ENCODE measurements around the gene LMBR1L. TPM values are rescaled to one million over a fixed set of nuclear protein-coding genes. Genes with fewer than 3 reads are reported as not detected.

LMBR1L gene
- total RNA-seq, 1 donor from 2014 or later: 160 TPM

DNA sequence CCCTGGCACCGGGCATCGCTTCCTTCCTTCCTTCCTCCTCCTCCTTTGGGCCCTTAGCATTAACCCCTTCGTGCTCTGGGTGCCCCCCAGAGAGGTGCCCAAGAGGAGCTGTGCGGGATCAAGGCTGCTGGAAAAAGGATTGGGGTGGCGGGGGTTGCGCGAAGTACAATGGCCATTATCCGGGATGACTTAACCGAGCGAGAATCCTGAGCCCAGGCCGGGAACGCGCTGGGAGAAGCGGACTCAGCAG, 18.9 kb downstream of the LMBR1L start:
- TF ChIP-seq, protein P1, sequence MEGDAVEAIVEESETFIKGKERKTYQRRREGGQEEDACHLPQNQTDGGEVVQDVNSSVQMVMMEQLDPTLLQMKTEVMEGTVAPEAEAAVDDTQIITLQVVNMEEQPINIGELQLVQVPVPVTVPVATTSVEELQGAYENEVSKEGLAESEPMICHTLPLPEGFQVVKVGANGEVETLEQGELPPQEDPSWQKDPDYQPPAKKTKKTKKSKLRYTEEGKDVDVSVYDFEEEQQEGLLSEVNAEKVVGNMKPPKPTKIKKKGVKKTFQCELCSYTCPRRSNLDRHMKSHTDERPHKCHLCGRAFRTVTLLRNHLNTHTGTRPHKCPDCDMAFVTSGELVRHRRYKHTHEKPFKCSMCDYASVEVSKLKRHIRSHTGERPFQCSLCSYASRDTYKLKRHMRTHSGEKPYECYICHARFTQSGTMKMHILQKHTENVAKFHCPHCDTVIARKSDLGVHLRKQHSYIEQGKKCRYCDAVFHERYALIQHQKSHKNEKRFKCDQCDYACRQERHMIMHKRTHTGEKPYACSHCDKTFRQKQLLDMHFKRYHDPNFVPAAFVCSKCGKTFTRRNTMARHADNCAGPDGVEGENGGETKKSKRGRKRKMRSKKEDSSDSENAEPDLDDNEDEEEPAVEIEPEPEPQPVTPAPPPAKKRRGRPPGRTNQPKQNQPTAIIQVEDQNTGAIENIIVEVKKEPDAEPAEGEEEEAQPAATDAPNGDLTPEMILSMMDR (IDR thresholded peaks at IDR 0.05; ENCODE audit: unreplicated experiment): no peak
- Mint-ChIP-seq H3K4me1 (peaks cover 34% of the 10 kb centered on the region), H3K36me3 (peaks cover 12% of the 10 kb centered on the region), H3K27me3 (ENCODE audit: low read depth) (peaks cover 89% of the 10 kb centered on the region), H3K9me3 (no peaks in the 10 kb centered on the region), H3K4me3 (peak overlapping the region; percentile 10), H3K27ac (no peak overlapping the region)
- DNase-seq (ENCODE audit: low spot score in 2 of 2, unreplicated experiment in 2 of 2): no peak

DNA sequence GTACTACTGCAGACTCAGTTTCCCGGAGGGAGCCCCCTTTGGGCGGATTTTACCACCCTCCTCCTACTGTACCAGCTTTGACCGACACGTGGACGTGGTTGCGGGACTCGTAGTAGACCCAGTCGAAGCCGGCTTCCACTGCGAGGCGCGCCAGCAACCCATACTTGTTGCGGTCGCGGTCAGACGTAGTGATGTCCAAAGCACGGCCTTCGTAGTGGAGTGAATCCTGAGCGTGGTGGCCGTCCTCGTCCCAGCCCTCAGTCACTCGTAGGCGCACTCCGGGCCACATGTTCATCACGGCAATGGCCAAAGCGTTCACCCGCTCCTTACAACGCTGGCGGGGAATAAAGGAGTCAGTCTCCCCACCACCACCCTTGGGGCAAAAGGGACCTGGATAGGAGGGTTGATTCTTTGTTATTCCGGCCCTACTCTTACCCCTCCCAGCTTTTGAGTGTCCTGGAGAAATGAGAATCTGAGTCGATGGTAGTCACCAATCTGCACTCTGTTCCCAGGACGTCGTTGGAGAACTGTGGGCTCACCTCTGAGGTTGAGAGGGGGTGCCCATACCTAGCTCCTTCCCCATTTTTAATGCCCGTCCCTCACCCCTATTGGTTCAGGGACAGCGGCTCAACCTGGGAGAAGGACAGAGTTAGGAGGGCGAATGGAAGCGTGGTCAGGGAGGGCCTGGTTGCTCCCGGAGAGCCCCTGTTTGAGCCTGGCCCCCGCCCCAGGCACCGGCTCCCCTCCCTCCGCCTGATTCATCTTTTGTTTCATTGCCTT, 19.4 kb downstream of the LMBR1L start:
- Mint-ChIP-seq H3K27ac (no peak overlapping the region), H3K9me3 (no peaks in the 10 kb centered on the region), H3K4me3 (peak overlapping the region; percentile 13), H3K36me3 (peaks cover 9% of the 10 kb centered on the region), H3K27me3 (ENCODE audit: low read depth) (peaks cover 92% of the 10 kb centered on the region), H3K4me1 (peaks cover 34% of the 10 kb centered on the region)
- DNase-seq (ENCODE audit: low spot score in 2 of 2, unreplicated experiment in 2 of 2): no peak
- TF ChIP-seq, protein P1 (IDR thresholded peaks at IDR 0.05; ENCODE audit: unreplicated experiment): no peak

DNA sequence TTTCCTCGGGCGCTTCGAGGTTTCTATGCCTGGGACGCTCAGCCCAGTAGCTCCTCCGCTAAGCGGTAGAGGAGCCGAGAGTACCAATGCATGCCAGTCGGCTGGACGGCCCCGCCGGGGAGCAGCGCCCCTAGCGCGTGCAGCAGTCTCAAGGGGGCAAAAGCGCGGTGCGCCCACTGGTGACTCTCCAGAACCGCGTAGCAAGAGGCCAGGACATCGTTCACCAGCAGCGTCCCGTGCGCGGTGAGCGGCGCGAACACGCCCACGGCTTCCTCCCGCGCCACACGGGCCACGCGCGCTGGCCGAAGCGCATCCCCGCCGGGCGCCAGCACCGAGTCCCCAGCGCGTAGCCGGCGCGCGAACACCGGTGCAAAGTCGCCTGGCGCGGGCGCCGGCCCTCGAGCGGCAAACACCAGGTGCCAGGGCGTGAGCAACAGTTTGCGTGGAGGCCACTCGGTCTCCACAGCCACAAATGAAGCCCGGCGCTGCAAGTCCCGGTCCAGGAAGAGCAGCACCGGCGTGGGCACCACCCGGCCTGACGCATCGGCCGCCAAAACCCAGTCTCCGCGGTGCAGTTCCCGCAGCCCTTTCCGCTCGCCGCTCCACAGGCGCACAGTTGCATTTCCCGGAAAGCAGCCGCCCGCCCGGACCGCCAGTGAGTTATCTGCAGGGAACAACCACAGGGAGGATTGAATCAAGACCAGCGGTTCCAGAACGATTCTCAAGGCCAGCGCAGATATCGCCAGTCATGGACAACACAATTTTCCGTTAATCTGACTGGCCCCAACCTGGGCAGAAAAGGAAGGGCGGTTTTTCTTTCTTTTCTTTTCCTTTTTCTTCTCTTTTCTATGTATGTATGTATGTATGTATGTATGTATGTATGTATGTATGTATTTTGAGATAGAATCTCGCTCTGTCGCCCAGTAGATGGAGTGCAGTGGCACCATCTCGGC, 20.6 kb downstream of the LMBR1L start:
- Mint-ChIP-seq H3K4me1 (peaks cover 33% of the 10 kb centered on the region), H3K27ac (no peak overlapping the region), H3K36me3 (peaks cover under 1% of the 10 kb centered on the region), H3K4me3 (peak overlapping the region; percentile 51), H3K27me3 (ENCODE audit: low read depth) (peaks cover 86% of the 10 kb centered on the region), H3K9me3 (no peaks in the 10 kb centered on the region)
- TF ChIP-seq, protein P1 (IDR thresholded peaks at IDR 0.05; ENCODE audit: unreplicated experiment): peak; percentile 21
- peak in 1 of 2 experiments; percentile 64 for DNase-seq (ENCODE audit: low spot score in 2 of 2, unreplicated experiment in 2 of 2)

DNA sequence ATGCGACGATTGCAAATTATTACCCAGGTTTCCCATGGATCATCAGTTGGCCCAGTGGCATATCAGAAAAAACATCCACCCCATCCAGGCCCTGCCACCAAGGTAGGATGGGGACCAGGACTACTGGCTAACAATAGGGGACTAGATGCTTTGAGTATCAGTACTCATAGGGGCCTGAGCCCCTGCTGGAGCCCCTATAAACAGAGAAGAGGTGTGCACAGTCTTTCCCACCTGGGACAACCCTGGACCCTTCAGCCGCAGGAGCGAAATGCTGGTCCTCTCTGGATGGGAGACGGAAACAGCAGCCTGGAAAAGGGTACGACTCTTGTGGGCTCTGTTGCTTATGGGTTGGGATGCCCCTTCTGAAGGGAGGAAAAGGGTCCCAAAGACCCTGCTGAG, 21.7 kb downstream of the LMBR1L start:
- peaks cover 29% of the 10 kb centered on the region for H3K4me1 Mint-ChIP-seq
- H3K9me3 Mint-ChIP-seq: no peaks in the 10 kb centered on the region
- no peak overlapping the region for H3K27ac Mint-ChIP-seq
- H3K27me3 Mint-ChIP-seq (ENCODE audit: low read depth): peaks cover 74% of the 10 kb centered on the region
- H3K36me3 Mint-ChIP-seq: no peaks in the 10 kb centered on the region
- no peak for DNase-seq (ENCODE audit: low spot score in 2 of 2, unreplicated experiment in 2 of 2)
- peak overlapping the region; percentile 8 for H3K4me3 Mint-ChIP-seq
- TF ChIP-seq, protein P1 (IDR thresholded peaks at IDR 0.05; ENCODE audit: unreplicated experiment): no peak

DNA sequence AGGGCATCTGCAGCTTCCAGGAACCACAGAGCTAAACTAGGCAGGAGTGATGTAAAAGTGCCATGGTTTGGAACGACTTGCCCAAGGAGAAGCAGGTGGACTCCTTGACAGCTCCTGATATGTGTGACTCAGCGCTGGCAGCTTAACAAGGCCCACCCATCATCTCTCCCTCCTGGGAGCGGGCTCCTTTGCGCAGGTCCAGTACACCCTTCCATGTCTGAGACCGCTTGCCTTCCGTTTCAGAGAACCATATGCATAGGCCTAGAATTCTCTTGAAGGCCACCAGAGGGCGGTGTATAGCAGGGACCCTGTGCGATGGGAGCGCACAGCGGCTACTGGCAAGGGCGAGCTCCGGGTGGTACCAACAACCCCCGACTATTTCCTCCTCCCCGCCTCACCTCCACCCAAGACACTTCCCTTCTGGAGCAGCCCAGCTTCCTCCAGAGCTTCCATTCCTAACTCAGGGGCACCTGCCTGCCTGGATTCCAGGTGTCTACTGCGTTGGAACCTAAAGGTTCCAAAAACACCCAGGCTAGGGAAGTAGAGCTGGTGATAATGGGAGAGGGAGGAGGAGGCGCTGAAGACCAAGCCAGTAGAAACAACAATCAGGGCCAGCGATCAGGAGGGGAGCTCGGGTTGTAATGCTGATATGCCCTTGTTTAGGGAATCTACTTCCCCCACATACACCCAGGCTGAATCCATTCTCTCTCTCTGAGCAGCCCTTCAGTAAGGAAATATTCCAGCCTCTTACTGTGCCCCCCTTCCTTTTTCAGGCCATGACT, 22.3 kb downstream of the LMBR1L start:
- Mint-ChIP-seq H3K9me3 (no peaks in the 10 kb centered on the region), H3K4me3 (peak overlapping the region; percentile 53), H3K36me3 (no peaks in the 10 kb centered on the region), H3K27ac (peak overlapping the region; percentile 78), H3K27me3 (ENCODE audit: low read depth) (peaks cover 68% of the 10 kb centered on the region), H3K4me1 (peaks cover 24% of the 10 kb centered on the region)
- peak; percentile 56 to 82 for DNase-seq (ENCODE audit: low spot score in 2 of 2, unreplicated experiment in 2 of 2)
- TF ChIP-seq, protein P1 (IDR thresholded peaks at IDR 0.05; ENCODE audit: unreplicated experiment): peak; percentile 84

Measured in mesothelial cell of epicardium (in vitro differentiated cells).